SU-DHL-6 (cell line): ENCODE results near the gene CMA1.

Source experiments
- EZH2phosphoT487 ChIP-seq: fragments of 200-600 bp; sonication (generic), shearing (Covaris generic); conservative IDR thresholded peaks from 2 replicates; pipeline ENCODE4 v1.6.1; 2018; ENCODE audit warnings: mild to moderate bottlenecking, antibody characterized with exemption, low read length, moderate library complexity, mixed read lengths
- TF ChIP-seq, protein P1 (sequence below): fragments of 200-600 bp; sonication (generic); IDR thresholded peaks from one replicate; pipeline ENCODE4 v1.5.1; 2017; ENCODE audit warnings: antibody characterized with exemption, mild to moderate bottlenecking, low read length, moderate library complexity; ENCODE audit not compliant: insufficient read depth, poor library complexity, severe bottlenecking

DNA sequence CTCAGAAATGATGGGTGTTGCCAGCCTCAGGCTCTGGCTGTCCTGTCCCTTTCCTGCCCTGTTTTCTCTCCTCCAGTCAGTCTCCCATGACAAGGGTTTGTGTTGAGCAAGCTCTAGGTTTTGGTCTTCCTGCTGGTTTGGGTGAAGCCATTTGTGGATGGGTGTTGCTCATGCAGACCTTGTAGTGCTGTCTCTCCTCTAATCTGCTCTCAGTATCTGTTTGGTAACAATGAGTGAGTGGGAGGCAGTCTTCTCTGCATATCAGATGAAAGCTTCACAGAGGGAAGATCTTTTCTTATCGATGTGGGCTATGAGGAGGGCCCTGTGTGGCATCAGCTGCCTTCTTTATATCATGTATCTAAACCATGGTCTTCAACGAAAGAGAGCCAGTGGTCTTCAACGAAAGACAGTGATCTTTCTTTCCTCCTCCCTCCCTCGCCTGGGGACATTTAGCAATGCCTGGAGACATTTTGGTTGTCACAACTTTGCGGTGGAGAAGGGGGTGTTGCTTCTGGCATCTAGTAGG lies 3.6 kb downstream of the CMA1 start:
- TF ChIP-seq, protein P1, sequence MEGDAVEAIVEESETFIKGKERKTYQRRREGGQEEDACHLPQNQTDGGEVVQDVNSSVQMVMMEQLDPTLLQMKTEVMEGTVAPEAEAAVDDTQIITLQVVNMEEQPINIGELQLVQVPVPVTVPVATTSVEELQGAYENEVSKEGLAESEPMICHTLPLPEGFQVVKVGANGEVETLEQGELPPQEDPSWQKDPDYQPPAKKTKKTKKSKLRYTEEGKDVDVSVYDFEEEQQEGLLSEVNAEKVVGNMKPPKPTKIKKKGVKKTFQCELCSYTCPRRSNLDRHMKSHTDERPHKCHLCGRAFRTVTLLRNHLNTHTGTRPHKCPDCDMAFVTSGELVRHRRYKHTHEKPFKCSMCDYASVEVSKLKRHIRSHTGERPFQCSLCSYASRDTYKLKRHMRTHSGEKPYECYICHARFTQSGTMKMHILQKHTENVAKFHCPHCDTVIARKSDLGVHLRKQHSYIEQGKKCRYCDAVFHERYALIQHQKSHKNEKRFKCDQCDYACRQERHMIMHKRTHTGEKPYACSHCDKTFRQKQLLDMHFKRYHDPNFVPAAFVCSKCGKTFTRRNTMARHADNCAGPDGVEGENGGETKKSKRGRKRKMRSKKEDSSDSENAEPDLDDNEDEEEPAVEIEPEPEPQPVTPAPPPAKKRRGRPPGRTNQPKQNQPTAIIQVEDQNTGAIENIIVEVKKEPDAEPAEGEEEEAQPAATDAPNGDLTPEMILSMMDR: no peak
- TF ChIP-seq EZH2phosphoT487: no peak
